Neural cell (in vitro differentiated cells): Measurements from ENCODE around the gene FOXJ2.

Experiments used
- EP300 ChIP-seq: fragments of 450-650 bp; conservative IDR thresholded peaks from 2 replicates; pipeline ENCODE4 v1.6.1; 2014; ENCODE audit warnings: antibody characterized with exemption, mild to moderate bottlenecking, moderate library complexity; ENCODE audit not compliant: poor library complexity, severe bottlenecking
- EZH2 ChIP-seq: fragments of 200-600, 300-800 bp; shearing (Covaris generic), sonication (generic); IDR thresholded peaks from 2 replicates; pipeline ENCODE4 v1.6.1; 2014; ENCODE audit warnings: antibody characterized with exemption, low read length, borderline replicate concordance, mild to moderate bottlenecking; ENCODE audit not compliant: insufficient read depth, poor library complexity, severe bottlenecking
- POLR2AphosphoS5 ChIP-seq: IDR thresholded peaks from 2 replicates; pipeline ENCODE4 v1.6.1; 2012
- SMC3 ChIP-seq: fragments of 450-650 bp; conservative IDR thresholded peaks from 2 replicates; pipeline ENCODE4 v1.6.1; 2014; ENCODE audit warnings: antibody characterized with exemption, mild to moderate bottlenecking, moderate library complexity; ENCODE audit not compliant: poor library complexity
- TAF1 ChIP-seq: IDR thresholded peaks from 2 replicates; pipeline ENCODE4 v1.6.1; 2012; ENCODE audit warnings: low read depth
- TF ChIP-seq, protein P1 (sequence below): fragments of 450-650 bp; IDR thresholded peaks from 2 replicates; pipeline ENCODE4 v1.5.1; 2014; ENCODE audit warnings: antibody characterized with exemption, mild to moderate bottlenecking, moderate library complexity; ENCODE audit not compliant: poor library complexity, severe bottlenecking
- TF ChIP-seq, protein P2 (sequence below): IDR thresholded peaks from 2 replicates; pipeline ENCODE4 v1.6.1; 2012; ENCODE audit warnings: borderline replicate concordance

GRCh38 chr12:8035440-8036010, 3.0 kb downstream of the FOXJ2 start:
- TF ChIP-seq, protein P1, sequence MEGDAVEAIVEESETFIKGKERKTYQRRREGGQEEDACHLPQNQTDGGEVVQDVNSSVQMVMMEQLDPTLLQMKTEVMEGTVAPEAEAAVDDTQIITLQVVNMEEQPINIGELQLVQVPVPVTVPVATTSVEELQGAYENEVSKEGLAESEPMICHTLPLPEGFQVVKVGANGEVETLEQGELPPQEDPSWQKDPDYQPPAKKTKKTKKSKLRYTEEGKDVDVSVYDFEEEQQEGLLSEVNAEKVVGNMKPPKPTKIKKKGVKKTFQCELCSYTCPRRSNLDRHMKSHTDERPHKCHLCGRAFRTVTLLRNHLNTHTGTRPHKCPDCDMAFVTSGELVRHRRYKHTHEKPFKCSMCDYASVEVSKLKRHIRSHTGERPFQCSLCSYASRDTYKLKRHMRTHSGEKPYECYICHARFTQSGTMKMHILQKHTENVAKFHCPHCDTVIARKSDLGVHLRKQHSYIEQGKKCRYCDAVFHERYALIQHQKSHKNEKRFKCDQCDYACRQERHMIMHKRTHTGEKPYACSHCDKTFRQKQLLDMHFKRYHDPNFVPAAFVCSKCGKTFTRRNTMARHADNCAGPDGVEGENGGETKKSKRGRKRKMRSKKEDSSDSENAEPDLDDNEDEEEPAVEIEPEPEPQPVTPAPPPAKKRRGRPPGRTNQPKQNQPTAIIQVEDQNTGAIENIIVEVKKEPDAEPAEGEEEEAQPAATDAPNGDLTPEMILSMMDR: no peak
- TF ChIP-seq EP300: no peak
- TF ChIP-seq, protein P2, sequence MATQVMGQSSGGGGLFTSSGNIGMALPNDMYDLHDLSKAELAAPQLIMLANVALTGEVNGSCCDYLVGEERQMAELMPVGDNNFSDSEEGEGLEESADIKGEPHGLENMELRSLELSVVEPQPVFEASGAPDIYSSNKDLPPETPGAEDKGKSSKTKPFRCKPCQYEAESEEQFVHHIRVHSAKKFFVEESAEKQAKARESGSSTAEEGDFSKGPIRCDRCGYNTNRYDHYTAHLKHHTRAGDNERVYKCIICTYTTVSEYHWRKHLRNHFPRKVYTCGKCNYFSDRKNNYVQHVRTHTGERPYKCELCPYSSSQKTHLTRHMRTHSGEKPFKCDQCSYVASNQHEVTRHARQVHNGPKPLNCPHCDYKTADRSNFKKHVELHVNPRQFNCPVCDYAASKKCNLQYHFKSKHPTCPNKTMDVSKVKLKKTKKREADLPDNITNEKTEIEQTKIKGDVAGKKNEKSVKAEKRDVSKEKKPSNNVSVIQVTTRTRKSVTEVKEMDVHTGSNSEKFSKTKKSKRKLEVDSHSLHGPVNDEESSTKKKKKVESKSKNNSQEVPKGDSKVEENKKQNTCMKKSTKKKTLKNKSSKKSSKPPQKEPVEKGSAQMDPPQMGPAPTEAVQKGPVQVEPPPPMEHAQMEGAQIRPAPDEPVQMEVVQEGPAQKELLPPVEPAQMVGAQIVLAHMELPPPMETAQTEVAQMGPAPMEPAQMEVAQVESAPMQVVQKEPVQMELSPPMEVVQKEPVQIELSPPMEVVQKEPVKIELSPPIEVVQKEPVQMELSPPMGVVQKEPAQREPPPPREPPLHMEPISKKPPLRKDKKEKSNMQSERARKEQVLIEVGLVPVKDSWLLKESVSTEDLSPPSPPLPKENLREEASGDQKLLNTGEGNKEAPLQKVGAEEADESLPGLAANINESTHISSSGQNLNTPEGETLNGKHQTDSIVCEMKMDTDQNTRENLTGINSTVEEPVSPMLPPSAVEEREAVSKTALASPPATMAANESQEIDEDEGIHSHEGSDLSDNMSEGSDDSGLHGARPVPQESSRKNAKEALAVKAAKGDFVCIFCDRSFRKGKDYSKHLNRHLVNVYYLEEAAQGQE: no peak
- no peak for TF ChIP-seq EZH2
- no peak for TF ChIP-seq TAF1
- TF ChIP-seq SMC3: no peak
- no peak for TF ChIP-seq POLR2AphosphoS5
